NCI-H82 treated with DMSO at 0.1 percent for 48 hours (cell line): ENCODE results near the gene IRX3.

Experiments used
- DNase-seq: peaks from one replicate; lab custom pipeline; 2025; ENCODE audit not compliant: unreplicated experiment; lab: John Stamatoyannopoulos, UW

IRX3 gene

DNA sequence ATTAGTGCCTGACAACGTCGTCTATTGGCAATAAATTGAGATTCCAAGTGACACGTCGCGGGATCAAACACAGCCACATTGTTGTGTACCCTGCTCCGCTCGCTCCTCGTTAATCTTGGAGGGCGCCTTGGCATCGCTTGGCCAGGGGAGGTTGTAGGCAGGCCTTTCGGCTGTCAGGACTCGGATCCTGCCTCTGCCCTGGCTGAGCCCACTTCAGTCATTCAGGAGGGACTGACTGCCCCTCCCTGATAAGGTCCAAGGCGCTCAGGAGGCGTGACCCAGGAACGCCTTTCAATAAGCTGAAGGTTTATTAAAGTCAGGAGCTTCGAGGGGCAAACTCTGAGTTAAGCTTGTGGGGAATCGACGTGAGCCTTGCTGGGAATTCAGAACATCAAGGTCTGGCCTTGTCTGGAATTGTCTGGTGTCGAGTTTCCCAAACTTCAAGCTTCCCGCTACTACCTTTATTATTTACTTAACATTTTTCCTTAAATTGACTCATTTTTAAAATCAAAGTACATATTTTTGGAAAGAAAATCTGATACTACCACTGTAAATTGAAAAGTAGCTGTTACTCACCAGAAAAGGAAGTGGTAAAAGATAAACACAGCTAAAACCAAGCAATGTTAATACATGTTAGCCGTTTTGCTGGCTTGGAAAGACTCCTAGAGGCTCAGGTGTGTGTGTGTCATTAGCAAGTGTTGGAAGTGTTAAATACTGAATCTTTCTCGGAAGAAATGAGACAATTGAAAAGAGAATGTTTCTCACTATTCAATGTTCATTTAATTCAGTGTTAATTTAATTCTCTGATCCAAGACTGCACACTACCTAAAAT, 5.3 kb upstream of the IRX3 start:
- no peak for DNase-seq

DNA sequence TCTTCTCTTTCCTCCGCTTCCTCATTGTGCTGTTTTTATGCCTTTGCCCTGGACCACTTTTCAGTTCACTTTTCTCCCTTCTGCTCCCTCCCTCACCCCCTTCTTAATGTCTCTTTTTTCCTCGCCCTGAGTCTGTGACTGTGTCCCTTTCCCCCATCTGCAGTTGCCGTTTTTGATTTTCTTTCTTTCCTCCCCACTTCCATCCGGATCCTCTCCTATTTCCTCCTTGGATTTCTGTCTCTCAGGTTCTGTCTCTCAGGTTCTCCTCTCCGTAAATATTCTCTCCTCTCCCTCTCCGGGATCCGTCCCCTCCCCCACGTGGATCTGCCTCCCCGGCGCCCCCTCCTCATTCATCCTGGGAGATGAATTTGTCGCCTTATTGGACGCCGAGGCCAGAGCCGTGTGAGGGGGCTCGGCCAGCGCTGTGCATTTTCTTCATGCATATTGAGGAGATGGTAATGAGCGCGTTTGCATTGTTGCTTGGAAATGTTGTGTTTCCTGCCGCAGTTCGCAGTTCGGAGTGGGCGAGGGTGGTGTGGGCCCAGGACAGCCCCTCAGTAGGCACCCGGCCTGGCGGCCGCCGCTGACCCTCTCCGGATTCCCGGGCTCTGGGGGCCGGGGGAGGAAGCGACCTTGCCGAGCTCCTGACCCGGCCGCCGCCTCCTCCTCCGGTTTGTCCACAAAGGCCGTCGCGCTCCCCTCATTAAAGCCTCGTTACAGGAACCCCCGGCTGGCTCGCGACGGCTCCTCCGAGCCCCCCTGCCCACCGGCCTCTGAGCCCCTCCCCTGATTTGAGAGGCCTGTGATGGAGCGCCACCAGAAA, 4.5 kb upstream of the IRX3 start:
- no peak for DNase-seq

DNA sequence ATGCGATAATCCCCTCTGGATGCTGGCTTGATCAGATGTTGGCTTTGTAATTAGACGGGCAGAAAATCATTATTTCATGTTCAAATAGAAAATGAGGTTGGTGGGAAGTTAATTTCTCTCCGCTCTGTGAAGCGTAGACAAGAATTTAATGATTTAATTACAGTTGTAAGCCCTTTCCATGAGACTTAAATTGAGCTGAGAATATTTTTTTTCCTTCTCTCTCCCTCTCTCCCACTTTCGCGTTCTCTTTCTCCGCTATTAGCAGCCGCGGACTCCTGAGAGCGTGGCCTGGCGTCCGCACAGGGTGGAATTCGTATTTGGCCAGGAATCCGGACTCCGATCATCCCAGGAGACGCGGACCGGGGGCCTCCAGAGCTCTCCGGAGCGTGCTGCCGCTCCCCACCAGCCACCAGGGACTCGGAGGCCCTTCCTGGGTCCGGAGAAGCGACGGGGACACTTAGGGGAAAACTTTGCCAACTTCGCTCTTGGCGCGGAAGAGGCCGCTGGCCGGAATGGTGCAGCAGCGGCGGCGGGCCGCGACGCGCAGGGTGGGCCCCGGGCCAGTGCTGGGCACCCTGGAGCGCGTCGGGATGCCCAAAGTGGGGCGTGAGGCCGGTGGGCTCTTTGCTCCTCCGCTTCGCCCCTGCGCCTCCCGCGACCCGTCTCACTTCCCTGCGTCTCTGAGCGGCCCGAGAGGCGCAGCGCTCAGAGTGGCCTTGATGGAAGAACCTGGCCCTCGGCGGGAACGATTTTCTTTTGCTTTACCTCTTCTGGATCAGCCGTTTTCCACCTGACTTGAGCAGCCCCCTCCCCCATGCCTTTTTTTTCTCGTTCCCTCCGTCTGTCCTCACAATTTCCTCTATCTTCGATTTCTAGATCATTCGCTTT, 3.6 kb upstream of the IRX3 start:
- no peak for DNase-seq

DNA sequence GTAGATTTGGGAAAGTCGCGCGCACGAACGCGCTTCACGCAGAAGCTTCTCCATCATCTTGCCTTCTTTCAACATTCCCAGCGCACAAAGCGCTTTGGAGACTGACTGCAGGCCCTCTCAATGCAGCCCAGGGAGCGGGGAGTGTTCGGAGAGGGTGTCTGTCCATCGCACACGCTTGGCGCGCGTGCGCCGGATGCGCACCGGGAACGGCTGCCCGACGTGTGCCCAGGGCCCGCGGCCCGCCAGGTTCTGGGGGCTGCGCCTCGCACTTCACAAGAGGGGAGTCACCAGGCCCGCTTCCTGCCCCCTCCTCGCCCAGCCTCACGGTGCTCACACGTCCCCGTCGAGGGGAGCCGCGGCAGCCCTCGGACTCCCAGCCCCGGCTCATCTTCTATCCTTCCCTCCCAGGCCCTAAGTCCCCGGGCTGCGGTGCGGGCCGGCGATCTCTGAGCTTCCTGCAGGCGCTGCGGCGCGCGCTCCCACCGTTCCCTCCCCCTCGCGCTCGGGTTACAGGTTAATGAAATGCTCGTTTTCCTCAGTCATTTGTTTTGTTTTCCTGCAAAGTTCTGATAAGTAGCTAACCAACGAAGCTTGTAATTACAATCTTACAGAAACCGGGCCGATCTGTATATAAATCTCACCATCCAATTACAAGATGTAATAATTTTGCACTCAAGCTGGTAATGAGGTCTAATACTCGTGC, 2.8 kb upstream of the IRX3 start:
- DNase-seq: no peak

DNA sequence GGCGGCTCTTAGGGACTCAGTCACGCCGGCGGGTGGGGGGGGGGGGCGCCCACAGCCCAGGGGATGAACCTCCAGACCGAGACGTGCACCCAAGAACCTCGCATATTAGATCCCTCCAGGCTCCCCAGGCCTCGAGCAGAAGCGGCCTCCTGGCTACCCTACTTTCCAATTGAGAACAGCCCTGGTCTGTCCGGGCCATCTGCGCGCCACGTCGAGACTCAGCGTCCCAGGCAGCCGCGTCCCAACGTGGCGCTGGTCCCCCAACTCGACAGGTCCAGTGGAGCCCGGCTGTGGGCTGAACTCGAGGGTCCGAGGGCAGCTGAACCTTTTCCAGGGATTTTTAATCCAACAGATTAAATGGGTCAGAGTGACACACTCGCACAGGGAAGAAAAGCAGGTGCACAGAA, 2.3 kb upstream of the IRX3 start:
- no peak for DNase-seq

DNA sequence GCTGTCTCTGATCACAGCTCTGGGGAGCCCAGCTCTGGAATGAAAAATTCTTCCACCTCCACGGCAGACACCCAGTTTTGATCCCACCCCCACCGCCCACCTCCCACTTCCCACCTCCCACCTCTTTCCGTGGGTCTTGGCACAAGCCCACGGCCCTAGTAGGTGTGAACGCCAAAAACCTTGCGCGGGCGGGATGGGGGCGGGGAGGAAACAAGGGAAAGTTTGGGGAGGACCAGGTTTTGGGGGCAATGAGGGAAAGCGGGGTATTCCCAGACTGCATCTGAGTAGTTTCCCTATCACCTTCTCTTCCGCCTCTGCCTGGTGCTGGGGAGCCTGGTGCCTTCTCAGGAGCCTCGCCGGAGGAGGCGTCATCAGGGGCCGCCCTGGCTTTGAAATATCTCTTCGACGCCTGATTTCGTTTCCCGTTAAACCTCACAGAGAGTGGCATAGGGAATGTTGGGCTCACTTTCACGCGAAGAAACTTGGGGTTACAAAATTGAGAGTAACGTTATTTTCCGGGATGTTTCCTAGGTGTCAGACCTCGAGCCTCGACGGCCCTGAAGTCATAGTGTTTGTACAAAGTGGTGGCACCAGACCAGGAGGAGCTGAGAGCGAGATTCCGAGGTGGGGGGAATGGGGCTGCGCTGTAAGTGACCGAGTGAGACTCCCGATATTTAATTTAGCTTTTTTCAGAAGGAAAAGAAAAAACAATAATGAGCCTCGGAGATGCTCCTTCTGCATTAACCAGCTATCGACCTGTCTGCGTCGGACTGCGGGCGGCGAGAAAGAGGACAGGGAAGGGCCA, 1.6 kb upstream of the IRX3 start:
- DNase-seq: no peak

DNA sequence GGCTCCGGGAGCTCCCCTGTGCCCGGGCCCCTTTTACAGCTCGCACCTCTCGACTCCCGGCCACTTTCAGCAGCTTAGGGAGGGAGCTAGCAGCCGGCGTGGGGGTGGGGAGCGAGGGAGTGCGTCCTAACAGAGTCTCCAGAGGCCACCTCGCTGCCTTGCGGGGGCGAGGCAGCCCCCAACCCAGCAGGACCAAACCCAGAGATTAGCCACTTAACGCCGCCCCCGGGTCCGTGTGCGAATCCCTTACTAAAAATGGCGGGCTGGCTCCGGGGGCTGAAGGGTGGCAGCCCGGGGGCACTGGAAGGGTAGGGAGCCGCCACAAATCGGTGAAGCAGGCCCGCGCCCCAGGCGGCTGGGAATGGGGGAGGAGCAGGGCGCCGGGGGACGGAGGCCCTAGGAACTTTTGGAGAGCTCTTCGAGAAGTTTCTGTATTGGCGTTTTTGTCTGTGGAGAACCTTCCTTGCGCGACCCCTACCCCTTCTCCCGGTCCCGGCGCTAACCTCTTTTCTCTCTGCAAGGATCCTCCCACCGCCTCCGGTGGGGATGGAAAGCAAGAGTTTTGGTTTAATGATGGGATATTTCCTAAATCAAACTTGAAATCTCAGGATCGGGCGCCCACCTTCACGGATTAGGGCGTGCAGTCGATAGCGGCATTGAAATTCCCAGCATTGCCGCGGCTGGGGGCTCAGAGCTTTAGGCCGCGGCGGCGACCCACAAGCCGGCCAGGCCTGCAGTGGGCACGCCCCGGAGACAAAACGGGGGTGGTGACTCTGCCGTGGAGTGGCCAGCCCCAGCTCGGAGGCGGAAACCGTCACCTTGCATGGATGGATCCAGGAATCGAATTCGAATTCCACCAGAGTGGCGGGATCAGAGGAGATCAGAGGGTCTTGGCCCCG, 793 bp upstream of the IRX3 start:
- DNase-seq: no peak

DNA sequence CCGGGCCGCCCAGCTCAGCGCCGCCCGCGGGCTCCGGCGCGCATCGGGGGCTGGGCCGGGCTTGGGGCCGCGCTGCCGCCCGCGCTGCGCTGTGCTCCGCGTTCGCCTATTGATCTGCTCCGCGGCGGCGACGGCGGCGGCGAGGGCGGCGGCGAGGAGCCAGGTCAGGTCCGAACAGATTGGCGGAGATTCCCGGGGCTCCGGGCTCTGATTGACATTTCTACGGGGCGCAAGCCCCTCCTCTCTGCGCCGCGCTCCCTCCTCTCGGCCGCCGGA, 559 bp downstream of the IRX3 start:
- DNase-seq: no peak

DNA sequence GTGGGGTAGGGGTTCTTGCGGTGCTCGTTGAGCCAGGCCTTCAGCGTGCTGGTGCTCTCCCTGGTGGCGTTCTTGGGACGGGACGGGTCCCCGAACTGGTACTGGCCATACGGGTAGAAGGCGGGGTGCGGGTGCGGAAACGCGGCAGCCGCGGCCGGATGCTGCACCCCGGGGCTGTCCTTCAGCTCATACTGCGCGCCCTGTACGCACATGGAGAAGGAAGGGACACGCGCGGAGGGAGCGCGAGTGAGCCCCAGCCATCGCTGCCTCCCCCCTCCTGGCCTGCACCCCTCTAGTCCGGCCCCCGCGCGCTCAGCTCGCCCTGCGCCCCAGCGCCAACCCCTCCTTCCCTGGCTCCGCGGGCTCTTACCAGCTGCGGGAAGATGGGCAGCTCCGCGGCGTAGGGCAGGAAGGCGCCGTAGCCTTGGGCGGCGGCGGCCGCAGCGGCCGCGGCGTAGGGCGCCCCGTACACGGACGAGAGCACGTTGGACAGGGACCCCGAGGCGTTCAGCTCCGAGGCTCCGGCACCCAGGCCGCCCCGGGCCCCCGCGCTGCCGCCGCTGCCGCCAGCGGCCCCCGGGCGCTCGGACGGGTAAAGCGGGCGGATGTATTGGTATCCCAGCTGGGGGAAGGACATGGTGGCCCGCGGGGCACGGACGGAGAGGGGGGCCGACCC, 1.0 kb downstream of the IRX3 start:
- no peak for DNase-seq

DNA sequence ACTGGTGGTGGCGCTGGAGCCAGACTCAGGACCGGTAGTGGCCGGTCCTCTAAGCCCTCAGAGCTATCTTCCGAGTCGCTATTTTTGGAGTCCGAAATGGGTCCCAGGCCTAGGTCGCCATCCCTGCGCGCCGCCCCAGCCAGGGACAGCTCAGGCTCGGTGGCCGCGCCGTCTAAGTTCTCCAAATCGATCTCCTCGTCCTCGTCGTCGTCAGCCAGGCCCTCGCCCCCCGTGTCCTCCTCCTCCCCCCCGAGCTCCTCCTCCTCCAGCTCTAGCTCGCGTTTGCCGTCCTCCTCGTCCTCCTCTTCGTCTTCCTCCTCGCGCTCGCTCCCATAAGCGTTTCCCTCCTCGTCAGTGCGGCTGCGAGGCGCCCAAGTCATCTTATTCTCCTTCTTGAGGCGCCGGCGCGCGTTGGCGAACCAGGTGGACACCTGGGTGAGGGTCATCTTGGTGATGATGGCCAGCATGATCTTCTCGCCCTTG, 1.6 kb downstream of the IRX3 start:
- no peak for DNase-seq

DNA sequence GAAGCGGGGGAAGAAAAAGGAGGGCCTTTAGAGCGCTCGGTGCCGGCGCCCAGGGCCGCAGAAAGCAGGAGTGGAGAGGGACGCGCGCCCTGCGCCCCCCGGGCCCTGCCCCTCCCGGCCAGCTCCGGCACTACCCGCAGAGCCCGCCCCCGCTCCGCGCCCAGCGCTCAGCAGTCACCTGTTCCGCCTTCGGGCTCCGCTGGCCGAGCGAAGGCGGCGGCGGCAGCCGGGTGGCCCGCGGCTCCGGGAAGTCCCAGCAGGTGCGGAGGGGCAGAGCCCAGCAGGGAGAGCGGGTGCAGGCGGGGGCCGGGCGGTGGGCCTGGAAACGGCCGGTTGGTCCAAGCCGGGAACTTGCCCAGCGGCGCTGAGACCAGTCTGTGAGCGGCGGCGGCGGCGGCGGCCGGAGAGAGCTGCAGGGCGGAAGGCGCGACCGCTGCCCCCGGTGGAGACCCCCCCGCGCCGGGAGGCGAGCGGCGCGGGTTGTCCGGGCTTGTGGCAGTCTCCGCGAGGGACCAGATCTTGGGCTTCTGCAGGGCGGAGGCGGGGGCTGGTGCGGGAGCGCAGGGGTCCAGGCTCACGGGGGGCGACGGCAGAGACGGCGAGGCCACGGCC, 2.2 kb downstream of the IRX3 start:
- no peak for DNase-seq

DNA sequence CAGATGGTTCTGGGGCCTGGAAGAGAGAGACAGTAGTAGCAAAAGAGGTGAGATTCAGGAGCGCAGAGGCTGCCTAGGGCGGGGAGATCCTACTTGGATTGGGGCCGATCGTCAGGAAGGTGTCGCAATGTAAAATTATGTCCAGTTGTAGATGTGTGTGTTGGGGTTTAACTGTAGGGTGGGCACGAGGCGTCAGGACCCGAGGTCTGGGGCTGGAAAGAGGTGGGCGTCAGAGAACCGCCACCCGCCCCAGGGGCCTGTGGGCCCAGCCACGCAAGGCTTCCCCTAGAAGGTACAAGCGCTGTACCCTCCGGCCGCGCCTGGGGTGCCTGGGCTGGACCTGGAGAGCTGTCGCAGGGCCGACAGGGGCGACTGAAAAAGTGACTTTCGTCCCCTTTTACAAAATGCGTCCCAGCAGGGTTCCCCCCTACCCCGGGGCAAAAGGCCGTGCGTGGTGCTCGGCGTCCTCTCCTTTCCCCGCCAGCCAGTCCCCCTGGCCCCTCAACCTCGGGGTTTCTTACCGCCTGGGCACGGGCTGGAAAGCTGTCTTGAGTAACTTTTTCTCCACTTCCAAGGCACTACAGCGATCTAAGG, 2.8 kb downstream of the IRX3 start:
- no peak for DNase-seq

DNA sequence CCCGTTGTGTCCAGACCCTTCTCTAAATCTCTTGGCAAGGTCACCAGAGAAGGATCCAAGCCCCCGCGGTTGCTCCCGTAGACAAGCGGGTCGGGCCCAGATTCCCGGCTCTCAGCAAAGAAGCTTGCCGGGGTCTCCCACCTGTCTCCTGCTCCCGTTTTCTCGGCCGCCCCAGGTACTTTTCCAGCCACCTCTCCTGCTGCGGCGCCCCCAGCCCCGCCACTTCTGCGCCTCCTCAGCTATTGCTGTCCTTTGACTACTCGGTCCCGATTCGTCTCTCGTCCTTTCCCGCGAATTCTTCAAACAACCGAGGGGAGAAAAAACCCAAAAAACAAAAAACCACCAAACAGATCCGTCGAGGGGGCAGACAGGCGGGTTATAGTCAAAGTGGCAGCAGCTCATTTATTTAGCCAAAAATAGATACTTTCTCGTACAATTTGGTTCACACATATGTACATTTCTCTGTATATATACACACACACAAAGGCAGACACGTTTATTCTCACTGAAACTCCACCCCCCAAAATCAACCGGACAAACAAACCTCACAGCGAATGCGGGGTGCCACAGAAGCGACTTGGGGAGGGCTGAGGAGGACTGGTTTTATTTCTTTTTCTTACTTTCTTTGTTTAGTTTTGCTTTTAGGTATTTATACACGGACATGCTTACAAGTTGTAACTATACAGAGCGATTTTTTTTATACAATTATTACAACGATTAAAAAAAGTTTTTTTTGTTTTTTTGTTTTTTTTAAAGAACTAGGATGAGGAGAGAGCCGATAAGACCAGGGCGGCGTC, 3.5 kb downstream of the IRX3 start:
- DNase-seq: no peak

DNA sequence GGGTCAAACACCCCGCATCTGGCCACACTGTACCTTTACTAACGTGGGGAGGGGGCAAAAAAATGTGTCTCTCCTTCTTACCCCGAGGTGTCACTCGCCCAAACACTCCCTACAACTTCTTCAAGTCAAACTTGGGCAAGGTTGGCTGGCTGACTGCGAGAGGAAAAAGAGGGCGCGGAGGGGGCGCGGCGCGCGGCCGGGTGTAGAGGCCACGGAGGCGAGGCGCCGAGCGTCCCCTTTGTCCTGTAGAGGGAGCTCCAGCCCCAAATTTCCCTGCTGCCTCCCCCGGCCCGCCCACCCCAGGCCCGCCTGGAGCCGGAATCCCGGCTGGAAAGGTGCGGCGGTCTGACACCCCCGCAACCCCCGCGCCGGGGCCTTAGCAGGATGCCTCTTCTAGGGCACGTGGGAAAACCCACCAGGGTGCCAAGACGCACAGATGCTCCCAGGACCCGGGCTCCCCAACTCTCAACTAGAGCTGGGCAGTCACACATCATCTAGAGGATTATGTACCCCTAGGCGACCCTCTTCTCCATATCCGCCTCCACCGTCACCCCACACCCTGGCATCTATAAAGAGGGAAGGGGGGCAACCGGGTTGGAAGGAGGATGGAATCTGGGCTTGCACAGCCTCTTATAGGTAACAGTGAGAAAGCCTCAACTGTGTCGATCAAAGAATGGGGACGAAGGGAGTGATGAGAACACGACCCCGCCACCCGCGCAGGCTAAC, 4.2 kb downstream of the IRX3 start:
- no peak for DNase-seq

DNA sequence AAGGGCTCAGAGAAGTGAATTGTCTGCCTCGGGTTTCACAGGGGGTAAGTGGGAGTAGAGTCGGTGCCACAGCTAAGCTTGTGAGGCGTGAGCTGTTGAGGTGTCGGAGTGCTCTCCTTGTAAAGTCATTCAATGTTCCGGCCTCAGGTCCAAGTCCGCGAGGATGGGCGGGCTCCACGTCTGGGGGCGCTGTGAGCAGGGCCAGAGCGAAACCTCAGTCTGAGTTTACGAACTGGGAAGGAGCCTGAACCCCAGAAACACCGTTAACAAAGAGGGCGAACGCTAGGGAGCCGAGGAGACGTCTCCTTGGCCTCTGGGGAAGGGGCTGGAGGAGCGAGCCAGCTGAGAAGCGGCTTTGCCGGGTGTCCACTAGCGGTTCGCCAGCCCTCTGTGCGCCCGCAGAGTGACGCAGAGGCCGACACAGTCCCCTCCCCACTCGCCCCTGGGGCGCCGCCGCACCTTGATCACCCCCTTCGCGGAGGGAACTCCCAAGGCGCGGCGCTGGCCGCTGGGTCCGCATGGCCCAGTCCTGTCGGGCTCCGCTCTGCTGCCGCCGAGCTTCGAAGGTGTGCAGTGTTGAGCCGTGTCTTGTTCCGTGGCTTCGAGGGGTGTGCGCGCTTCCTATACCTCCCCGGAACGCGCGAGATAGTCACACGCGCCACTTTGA, 4.9 kb downstream of the IRX3 start:
- DNase-seq: no peak

DNA sequence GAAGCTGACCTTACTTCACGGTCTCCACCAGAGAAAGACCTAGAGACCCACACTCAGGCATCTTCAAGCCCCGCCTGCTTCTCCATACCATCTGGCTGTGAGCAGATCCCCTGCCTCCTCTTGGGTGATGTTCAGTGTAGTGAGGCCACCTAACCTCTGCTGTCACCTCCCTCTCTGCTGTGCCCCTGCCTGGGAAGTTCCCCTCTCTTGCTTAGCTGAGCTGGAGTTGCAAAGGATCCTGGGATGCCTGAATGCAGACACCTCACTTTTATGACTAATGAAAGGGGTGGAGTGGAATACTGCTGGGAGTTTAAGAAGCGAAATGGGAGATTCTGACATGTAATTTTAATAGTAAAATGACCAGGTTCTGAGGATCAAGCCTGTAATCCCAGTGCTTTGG, 5.8 kb downstream of the IRX3 start:
- no peak for DNase-seq
